ENCODE data around the gene VPS36. TPM values are rescaled to one million over a fixed set of nuclear protein-coding genes. Genes with fewer than 3 reads are reported as not detected.

The VPS36 gene
- total RNA-seq, 1 experiment from 2014 or later = 48.7 TPM

Small RNA genes lying within 50 kb of the gene (small RNA-seq; reads per million reads assigned to genes)
- gene RNY4P24 = not detected

Other genes starting within 250 kb of the VPS36 start
- 1.1 and 1.6 TPM in 2 replicates for gene THSD1, start 44.5 kb downstream of the VPS36 start, total RNA-seq (2014; rRNA removed; shearing (Covaris generic); ENCODE audit: low replicate concordance)
- 30.7 and 46.2 TPM in 2 replicates for gene CKAP2, start 4.8 kb upstream of the VPS36 start, total RNA-seq (2014; rRNA removed; shearing (Covaris generic); ENCODE audit: low replicate concordance)
- gene HNRNPA1L2, start 191.8 kb upstream of the VPS36 start, total RNA-seq (2014; rRNA removed; shearing (Covaris generic); ENCODE audit: low replicate concordance) = 2.2 and 7.3 TPM in 2 replicates
- gene SUGT1, start 202.2 kb upstream of the VPS36 start, total RNA-seq (2014; rRNA removed; shearing (Covaris generic); ENCODE audit: low replicate concordance) = 44.0 and 45.7 TPM in 2 replicates